WTC11 (cell line): ENCODE results near the gene INTS6L.

Experiments
- SMAD3 ChIP-seq: sonication (generic); formaldehyde crosslinking; IDR thresholded peaks from 2 replicates; pipeline ENCODE4 v1.8.0; 2022; ENCODE audit warnings: missing genetic modification reagents, mild to moderate bottlenecking, borderline replicate concordance
- TF ChIP-seq, protein P1 (sequence below): sonication (generic); formaldehyde crosslinking; IDR thresholded peaks from 2 replicates; pipeline ENCODE4 v1.8.0; 2023; ENCODE audit warnings: missing genetic modification reagents

DNA sequence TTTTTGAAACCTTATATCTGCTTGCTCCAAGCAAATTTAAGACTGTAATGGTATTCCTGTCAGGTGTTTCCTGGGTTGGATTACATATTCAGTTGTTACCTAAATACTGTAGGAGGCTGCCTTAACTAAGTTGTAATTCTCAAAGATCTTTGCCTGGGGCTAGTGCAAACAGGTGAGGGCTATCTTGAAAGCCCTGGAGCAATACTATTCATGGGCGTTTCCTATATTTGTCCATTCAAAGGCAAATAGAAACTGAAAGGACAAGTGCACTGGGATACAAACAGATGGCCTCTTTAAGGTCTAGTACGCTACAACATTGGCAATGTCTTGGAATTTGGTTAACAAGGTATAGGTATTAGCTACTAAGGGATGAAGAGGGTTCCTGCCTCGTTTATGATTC, 108.9 kb downstream of the INTS6L start:
- TF ChIP-seq, protein P1, sequence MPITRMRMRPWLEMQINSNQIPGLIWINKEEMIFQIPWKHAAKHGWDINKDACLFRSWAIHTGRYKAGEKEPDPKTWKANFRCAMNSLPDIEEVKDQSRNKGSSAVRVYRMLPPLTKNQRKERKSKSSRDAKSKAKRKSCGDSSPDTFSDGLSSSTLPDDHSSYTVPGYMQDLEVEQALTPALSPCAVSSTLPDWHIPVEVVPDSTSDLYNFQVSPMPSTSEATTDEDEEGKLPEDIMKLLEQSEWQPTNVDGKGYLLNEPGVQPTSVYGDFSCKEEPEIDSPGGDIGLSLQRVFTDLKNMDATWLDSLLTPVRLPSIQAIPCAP (CRISPR knock-in tag): no peak
- no peak for TF ChIP-seq SMAD3 (CRISPR knock-in tag)
